CD4-positive, alpha-beta T cell treated with Interferon alpha-2 for 1 hour (primary cell): ENCODE data around the gene PLXNC1.

ENCODE experiments used
- DNase-seq, 2 donors: peaks; one replicate each; pipeline ENCODE4 v3.0.0-alpha.2; 2020 to 2022

The PLXNC1 gene

DNA sequence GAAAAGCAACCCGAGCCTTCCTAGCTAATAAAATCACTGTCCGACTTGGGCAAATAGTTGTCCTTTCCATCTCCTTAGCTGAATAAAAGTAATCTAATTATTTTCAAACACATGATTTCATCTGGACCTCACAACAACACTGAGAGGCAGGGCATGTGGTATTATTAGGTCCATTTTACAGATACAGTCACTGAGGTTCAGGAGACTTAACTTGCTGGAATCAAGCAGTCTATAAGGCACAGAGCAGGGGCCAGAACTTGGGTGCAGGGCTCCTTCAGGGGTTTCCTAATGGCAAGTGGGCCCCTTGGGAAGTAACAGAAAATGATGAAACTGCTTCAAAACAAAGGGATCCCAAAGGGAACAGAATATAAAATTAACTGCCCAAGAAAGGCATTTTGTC lies 15.5 kb downstream of the PLXNC1 start:
- DNase-seq: no peak

DNA sequence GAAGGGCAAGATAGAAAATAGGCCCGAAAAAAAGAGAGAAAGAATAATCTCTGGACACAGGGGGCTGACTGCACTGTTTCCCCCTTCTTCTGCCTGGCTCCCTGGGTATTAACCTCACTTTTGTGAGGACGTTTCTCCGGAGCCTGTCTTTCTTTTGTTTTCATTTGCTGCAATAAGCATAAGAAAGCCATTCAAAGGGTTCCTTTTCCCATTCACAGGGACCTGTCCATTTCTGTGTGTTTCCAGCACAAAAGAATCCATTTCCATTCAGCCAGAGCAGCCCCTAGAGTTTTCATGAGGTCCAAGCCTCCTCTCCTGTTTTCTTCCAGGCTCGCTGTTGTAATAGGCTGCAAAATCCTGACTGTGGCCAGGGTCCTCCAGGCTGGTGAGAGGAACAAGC lies 16.8 kb downstream of the PLXNC1 start:
- DNase-seq: no peak

DNA sequence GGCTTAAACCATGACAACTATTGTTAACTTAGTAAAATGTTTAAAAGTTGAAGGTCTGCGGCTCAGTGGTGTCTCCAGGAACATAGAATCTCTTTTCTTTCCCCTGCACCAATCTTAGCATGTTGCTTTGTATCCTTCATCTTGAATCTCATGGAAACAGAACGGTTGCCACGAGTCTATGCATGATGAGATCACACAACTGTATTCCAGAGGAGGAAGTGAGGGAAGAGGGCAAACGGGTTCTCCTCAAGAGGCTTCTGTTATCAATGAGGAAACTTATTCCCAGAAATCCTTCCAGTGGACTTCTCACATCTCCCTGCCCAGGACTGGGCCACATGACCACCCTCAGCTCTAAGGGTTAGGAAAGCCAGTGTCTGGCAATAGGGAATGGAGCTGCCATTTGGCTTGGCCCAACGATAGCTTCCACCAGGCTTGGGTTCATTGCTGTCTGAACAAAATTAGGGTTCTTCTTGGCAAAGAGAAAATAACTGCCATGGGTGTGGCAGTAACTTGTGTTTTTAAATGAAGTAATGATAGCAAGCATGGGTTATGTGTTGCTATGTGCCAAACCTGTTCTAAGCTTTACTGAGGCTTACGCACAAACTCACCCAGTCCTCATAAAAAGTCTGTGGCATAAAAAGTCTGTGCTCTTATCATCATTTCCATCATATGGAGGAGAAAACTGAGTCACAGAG lies 17.4 kb downstream of the PLXNC1 start:
- no peak for DNase-seq

DNA sequence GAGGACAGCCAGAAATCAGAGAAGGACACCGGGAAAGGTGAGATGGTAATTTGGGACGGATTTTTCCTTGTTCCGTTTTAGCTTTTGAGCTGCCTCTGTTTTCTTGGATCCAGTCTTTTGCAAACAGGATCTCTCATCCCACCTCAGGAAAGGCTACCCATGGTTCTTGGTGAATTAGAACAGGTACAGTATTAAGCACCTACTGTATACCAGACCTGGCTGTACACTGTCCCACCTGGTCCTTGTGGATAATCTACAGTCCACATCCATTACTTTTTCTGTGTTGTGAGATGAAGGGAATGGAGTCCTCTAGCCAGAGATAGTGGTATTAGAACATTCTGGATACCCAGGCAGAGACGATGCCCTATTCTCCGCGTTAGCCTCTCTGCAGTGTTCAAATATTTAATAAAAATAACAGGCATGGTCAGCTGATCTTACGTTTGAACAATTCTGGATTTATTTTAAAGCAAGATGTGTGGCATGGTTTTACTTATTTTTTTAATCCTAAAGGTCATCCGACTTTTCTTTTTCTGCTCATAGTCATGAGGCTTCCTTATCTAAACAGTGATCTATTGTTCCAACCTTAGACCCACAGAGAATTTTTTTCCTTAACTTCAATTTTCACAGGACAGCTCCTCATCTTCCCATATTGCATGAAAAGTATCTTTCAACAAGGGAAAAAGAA lies 18.8 kb downstream of the PLXNC1 start:
- no peak for DNase-seq

DNA sequence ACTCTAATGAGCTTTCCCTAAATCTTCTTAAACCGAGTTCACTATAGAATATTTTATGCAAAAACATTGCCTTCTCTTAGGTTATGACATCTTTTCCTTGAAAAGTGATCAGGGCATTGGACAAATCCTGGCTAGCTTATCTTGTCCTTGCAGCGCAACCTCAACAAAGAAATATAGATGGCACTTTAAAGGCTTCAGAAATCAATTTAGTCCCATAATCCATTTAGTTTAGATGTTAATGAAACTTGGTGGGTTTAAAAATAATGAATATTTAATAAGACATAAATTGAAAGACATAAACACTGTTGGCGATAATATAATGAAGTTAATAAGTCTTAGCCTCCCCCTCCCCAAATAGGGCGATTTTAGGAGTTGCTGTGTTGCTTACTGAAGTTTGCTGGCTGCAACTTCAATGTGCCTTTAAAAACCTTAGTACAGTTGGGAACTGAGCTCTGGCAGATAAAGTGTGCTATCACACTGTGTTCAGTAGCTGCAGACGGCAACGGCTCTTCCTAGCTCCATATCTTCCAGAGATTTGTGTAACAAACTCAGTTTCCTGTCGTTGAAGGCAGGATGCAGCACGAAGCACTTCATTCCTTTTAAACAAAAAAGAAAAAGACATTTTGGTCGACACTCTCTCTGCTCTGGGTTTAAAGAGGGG lies 19.5 kb downstream of the PLXNC1 start:
- DNase-seq: no peak

DNA sequence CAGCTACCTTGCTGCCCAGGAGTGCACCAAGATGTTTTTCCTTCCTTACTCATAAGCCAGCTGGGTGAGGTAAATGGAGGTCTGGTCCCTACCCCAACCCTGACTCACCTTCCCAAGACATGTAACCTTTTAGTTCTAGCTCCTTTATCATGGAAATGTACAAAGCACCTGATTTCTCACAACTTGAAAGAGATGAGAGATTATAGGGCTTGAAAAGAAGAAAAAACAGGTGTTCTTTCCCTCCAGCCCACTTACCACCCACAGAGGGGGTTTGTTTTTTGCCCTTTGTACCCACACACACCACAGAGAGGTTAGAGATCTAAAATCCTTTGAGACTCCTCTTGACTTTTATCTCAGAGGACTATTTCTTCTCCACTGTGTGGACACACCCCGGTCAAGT lies 21.1 kb downstream of the PLXNC1 start:
- DNase-seq: no peak

DNA sequence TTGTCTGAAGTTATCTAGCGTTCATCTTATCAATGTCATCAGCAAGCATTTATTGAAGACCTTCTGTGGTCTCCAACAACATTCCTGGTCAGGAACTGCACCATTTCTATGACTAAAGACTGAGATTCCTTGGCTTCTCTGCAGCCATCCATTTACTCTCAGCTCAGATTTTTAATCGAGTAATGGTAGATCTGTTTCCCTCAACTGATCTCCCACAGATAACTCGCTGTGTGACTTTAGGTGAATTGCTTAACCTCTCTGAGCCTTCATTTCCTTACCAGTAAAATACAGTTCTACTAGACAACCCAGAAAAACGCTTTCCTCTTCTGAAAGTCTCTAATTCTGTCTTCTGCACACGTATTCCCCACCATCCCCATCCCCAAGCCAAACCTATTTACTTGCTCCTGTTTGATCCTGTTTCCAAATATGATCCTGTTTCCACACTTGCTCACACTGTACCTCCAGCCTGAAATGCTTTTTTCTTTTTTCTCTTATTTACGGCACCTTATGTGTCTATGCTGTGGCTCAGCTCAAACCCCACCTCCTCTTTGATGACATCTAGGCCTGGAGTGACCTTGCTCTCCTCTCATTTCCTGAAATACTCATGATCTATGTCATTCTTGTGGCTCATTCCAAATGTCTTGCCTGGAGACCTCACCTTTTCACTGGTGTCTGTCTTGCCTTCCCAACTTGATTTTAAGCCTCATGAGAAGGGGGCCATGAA lies 21.8 kb downstream of the PLXNC1 start:
- no peak for DNase-seq

DNA sequence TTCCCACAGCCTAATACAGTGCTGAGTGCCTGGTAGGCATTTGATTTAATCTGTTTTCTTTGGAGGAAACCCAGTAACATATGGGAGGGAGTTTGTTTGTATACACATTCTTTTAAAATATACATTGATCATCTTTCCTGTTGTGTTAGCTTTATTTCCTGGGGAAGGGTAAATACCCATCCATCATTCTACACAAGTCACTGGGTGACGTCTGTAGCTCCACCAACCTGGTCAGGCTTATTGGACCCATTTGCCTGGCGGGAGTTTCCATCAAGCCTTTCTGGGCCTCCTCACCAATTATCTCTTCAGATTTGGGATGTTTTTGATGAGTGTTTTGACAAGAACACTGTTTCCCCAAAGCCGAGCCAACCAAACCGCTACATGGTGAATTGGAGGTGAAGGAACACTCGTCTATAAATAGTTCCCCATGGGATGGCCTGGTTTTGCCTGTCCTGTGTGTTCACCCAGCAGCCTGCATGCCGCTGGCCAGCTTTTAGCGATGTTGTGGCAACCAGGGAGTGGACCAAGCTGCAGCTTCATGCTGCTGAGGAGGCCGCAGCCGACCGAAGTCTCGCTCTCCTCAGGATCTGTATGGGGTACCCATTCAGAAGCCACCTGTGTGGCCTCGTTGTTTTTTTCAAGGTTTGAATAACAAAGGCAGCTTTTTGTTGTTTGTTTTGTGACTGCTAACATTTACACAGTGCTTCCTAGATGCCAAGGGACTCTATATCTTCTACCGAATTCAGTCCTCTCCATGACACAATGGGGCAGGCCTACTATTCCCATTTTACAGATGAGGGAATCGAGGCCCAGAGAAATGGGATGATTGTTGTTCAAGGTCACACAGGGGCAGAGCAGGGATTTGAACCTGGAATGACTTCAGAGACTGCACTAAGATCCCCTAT lies 22.6 kb downstream of the PLXNC1 start:
- DNase-seq: no peak

DNA sequence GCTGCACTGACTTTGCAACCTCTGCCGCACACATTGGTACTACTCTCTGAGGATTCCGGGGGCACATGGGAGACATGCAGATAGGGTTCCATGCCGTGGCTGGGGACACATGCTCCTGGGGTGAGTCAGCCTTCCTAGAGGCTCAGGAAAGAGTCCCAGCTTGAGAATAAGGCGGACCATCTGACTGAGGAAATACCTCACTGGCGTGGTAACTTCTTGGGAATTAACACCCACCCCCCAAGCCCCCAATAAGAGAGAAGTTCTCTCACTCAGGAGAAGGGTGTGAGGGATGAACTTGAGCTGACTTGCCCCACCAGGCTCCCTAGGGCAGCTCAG lies 23.2 kb downstream of the PLXNC1 start:
- no peak for DNase-seq

DNA sequence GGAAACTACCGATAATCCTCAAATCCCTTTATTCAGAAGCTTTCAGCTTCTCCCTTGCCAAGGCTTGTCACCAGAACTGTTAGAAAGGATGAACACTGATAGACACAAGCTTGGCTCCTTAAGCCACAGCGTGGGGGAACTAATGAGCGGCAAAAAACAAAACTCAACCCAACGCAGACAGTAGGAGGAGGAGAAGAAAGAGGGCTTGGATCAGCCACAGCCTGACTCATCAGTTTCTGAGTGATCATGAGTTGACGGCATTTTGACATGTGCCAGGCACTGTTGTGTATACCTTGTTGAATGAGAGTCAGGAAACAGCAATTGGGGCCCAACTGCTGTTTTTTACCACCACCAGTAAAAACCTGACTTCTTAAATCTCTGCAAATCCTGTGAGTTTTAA lies 23.7 kb downstream of the PLXNC1 start:
- DNase-seq: peak in 1 of 2 donors; percentile 36

DNA sequence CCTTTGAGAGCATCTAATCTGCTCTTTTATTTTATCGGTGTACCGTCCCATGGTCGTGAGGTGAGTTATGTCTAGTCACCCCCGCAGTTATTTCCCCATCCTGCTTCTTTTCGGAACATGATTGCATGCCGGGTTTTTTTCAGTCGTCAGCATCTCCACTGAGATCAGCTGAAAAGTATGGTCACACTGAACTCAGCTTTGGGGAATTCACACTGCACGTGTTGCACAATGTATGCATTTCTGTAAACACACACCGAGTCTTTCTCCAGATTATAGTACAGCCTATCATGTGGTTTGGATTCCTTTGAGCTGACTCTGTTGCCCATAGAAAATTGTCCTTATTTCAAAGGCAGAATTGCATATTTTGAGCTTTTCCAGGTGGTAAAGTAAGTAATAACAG lies 24.6 kb downstream of the PLXNC1 start:
- peak; percentile 6 to 59 for DNase-seq

DNA sequence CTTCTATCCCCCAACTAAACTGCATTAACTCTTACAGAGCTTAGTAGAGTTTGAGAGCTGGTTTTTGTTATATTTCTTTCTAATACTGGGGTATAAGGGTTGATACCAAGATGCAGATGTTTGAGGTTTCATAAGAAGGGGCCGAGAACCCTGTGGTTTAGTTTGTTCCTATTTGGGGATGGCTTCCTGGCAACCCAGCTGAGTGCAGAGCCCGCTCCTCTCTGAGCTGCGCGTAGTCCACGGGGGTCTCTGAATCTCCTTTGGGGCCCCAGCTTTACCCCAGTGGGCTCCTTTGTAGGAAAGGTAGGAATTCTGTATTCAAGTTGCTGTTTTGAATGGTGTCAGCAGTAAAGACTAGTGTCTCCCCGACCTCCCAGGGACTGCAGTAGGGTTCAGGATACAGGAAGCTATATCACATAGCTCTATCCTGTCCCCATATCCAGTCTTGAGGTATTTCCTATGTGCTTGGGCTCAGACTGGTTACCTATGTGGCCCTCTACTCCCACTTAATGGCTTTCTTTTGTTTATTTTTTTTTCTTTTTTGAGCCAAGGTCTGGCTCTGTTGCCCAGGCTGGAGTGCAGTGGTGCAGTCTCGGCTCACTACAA lies 25.4 kb downstream of the PLXNC1 start:
- no peak for DNase-seq

DNA sequence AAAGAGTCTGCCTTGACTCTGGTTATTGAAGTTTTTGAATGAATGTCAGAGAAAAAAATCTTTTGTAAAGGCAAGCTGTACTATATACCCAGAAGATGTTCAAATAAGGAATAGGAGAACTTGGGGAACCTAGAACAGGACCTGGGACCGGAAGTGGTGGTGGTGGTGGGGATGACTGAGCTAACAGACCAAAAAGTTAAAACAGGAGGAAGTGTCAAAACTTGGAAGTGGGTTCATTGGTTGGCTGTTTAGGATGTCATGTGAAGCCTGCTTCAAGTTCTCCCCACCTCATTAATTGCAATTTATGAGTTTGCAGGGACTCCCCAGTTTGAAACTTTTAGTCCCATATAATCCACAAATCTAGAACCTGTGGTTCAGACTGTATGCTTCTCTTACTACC lies 26.2 kb downstream of the PLXNC1 start:
- DNase-seq: peak; percentile 41 to 49

DNA sequence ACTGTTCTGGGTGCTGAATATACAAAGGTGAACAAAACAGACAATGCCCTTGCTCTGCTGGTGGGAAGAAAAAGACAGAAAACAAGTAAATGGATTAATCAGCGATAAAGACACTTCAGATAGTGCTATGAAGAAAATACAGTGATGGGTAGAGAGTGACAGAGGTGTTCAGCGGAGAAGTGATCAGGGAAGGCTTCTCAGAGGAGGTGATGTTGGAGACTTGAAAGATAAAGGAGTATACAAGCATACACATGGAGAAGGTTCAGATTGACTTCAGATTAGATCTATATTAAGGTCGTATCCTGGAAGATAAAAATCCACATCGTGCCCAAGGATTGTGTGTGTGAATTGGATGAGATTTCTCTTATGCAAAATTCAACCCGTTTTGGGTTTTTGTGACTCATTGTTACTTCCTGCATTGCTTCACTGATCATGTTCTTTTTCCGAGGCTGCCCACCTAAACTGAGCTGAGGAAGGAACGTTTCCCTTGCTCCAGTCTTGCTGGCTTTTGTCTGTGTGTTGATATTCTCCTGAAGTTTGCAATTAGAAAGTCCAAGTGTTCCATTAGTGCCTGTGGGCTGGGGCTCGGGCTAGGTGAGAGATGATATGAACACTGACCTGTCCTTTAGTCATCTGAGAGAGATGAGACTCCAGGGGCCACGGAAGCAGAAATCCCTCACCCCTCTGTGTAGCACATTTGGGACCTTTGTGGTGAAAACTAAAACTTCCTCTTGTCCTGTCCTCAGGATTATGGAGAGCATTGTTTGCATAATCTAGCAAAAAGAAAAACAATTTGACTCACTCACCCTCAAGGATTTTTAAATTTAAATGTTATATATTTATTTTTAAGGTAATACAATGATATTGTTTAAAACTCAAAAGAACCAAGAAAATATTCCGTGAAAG lies 27.6 kb downstream of the PLXNC1 start:
- no peak for DNase-seq

DNA sequence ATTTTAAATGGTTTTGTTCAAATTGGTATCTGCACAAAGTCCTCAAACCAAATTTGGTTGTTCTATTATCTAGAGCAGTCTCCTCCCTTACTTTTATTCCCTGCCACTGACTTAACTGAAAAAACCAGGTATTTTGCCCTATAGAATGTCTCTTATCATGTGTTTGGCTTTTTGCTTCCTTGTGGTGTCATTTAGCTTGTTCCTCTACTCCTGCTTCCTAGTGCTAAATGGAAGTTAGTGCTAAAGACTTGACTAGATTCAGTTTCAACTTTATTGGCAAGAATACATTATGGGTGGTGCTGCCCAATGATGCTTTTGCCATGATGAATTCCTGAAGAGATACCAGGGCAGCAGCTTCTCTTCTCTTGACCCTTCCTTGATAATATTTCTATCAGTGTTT lies 29.7 kb downstream of the PLXNC1 start:
- no peak for DNase-seq

DNA sequence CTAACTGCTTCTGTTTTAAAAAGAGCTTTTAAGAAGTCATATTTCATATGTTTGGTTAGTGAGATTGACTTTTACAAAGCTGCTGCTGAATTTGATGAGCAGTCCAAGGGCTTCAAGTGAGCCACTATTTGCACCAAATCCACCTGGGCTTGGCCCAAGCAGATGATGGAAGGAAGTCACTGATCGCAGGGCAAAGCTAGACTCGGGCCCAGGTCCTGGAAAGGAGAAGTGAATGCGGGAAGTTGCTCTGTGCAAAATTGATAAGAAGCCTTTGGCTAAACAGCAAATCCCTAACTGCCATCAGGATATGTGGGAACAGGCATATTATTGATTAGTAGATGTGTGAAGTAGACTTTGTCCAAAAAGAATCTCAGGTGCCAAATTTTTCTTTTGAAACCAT lies 30.5 kb downstream of the PLXNC1 start:
- no peak for DNase-seq

DNA sequence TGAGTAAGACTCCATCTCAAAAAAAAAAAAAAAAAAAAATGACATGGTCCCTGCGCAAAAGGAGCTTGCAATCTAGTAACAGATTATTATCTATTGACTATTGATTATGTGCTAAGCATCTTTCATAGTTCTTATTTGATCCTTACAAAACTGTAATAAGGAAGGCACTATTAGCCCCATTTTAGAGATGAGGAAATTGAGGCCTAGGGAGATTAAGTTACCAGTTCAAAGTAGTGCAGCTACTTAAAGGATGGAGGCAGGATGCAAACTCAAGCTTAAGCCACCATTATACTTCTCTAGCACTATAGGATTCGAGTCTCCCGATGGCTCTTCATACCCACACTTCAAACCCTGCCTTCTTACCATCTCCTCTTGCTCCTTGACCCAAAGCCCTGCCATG lies 31.3 kb downstream of the PLXNC1 start:
- no peak for DNase-seq

DNA sequence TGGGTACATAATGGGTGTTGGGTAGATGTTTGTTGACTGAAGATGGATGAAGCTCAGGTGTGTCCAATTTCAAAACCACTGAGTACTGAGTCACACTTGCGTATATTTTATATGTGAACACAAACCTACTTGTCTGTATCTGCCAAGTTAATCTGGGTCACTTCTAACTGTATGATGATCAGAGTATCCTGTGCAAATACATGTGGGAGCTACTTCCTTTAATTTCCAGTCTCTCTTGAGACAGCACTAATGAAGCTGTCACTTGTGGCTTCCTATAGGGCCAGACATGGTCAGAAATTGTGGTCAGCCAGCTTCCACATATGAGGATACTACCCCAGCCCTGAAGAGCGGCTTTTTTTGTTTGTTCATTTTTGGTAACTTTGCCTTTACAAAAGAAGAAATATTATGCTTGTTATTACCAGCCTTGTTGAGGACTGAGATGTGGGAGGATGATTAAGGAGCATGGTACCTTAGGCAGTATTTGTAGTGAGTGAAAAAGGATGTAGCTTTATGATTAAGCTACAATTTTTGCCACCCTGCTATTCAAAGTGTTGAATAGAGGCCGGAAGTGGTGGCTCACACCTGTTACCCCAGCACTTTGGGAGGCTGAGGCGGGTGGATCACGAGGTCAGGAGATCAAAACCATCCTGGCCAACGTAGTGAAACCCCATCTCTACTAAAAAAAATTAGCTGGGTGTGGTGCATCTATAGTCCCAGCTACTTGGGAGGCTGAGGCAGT lies 32.4 kb downstream of the PLXNC1 start:
- peak; percentile 22 to 43 for DNase-seq

DNA sequence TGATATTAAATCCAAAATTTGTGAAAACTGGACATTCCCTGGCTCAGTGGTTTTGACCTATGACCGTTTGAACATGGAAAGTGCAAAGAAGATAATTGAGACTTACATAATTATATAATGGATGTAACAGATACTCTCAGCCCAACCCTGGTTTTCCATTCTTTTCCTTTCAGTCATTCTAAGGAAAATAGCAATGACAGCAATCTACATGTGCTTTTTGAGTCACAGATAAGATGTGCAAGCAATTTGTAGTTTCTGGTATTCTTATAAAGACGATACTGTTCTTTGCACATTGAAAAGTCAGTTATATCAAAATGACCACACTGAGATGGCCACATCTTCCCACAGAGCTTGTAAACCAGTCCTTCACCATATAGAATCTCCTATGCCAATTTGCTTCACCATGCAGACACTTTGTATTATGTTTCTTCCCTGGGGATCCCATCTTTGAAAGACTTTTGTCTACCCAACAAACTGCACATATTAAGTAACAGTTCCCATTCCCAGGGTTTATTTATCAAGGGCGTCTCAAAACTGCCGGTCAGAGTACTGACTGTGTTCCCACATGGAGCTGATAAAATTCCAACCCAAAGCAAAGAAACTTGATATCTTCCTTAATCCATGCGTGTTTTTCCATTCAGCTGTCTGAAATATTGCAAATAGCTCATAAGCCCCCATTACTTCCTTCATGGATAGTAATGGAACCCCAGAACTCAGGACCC lies 34.8 kb downstream of the PLXNC1 start:
- no peak for DNase-seq
